Astrocyte (in vitro differentiated cells and primary cell): Measurements from ENCODE around the gene PTPRQ. TPM values are rescaled to one million over a fixed set of nuclear protein-coding genes. Genes with fewer than 3 reads are reported as not detected.

Experiments
- DNase-seq: peaks from one replicate; pipeline ENCODE4 v3.0.0-alpha.2; 2010; ENCODE audit warnings: low read depth
- FAIRE-seq: peaks from 2 replicates; lab custom pipeline; 2011; peaks lifted over from hg19 to GRCh38; lab: Jason Lieb, UNC
- H2AFZ ChIP-seq: 2 replicates; pipeline ENCODE4 v1.6.0; 2012; ENCODE audit warnings: low read depth, low read length, inconsistent platforms
- H3K27ac ChIP-seq: 2 replicates; pipeline ENCODE4 v1.5.1; 2011; ENCODE audit warnings: low read depth, low read length, inconsistent platforms
- H3K27me3 ChIP-seq: 2 replicates; pipeline ENCODE4 v1.6.0; 2011; ENCODE audit warnings: low read length, inconsistent platforms; ENCODE audit not compliant: insufficient read depth
- H3K36me3 ChIP-seq: 2 replicates; pipeline ENCODE4 v1.5.1; 2011; ENCODE audit warnings: low read length, inconsistent platforms; ENCODE audit not compliant: insufficient read depth
- H3K4me1 ChIP-seq: 2 replicates; pipeline ENCODE4 v1.5.1; 2011; ENCODE audit warnings: low read length, inconsistent platforms; ENCODE audit not compliant: insufficient read depth
- H3K4me2 ChIP-seq: 2 replicates; pipeline ENCODE4 v1.6.0; 2012; ENCODE audit warnings: low read length, inconsistent platforms
- H3K4me3 ChIP-seq: 2 replicates; pipeline ENCODE4 v1.5.1; 2011; ENCODE audit warnings: low read depth, mild to moderate bottlenecking, low read length, inconsistent platforms; ENCODE audit not compliant: insufficient read depth
- H3K79me2 ChIP-seq: 2 replicates; pipeline ENCODE4 v1.6.0; 2012; ENCODE audit warnings: mild to moderate bottlenecking, low read length, inconsistent platforms; ENCODE audit not compliant: insufficient read depth
- H3K9ac ChIP-seq: 2 replicates; pipeline ENCODE4 v1.6.0; 2012; ENCODE audit warnings: mild to moderate bottlenecking, low read length, inconsistent platforms
- H3K9me3 ChIP-seq: 2 replicates; pipeline ENCODE4 v1.5.1; 2012; ENCODE audit warnings: low read depth, mild to moderate bottlenecking, low read length, inconsistent platforms; ENCODE audit not compliant: insufficient read depth
- H4K20me1 ChIP-seq: 2 replicates; pipeline ENCODE4 v1.6.0; 2012; ENCODE audit warnings: low read length, inconsistent platforms; ENCODE audit not compliant: insufficient read depth
- H3K27ac Mint-ChIP-seq: one replicate; pipeline ENCODE4 v1.8.0; 2021; ENCODE audit warnings: mild to moderate bottlenecking, mixed read lengths; ENCODE audit not compliant: unreplicated experiment
- H3K27me3 Mint-ChIP-seq: one replicate; pipeline ENCODE4 v1.8.0; 2021; ENCODE audit warnings: low read depth, mixed read lengths; ENCODE audit not compliant: unreplicated experiment
- H3K36me3 Mint-ChIP-seq: one replicate; pipeline ENCODE4 v1.8.0; 2021; ENCODE audit warnings: low read depth, mixed read lengths; ENCODE audit not compliant: unreplicated experiment
- H3K4me1 Mint-ChIP-seq: one replicate; pipeline ENCODE4 v1.8.0; 2021; ENCODE audit warnings: low read depth, mixed read lengths; ENCODE audit not compliant: unreplicated experiment
- H3K4me3 Mint-ChIP-seq: one replicate; pipeline ENCODE4 v1.8.0; 2021; ENCODE audit warnings: mild to moderate bottlenecking, moderate library complexity, mixed read lengths; ENCODE audit not compliant: unreplicated experiment
- H3K9me3 Mint-ChIP-seq: one replicate; pipeline ENCODE4 v1.8.0; 2021; ENCODE audit warnings: mild to moderate bottlenecking, mixed read lengths; ENCODE audit not compliant: unreplicated experiment
- CTCF ChIP-seq: IDR thresholded peaks from 2 replicates; pipeline ENCODE4 v1.5.1; 2011; ENCODE audit warnings: low read depth, mild to moderate bottlenecking, inconsistent platforms, low read length, moderate library complexity; ENCODE audit not compliant: insufficient read depth
- EZH2 ChIP-seq: IDR thresholded peaks from 2 replicates; pipeline ENCODE4 v1.6.1; 2012; ENCODE audit warnings: mild to moderate bottlenecking, low read length, inconsistent platforms; ENCODE audit not compliant: insufficient read depth
- total RNA-seq: library from RNA; stranded (reverse); gene quantifications from 2 replicates; pipeline ENCODE4 v1.2.1, GENCODE V29; 2021

Gene PTPRQ
- total RNA-seq, 1 donor from 2014 or later, result 0.18 TPM

GRCh38 chr12:80411787-80412186, 32.2 kb upstream of the PTPRQ start:
- Mint-ChIP-seq H3K4me1 (no peaks in the 10 kb centered on the region), H3K4me3 (no peak overlapping the region), H3K27me3 (peaks cover 3% of the 10 kb centered on the region), H3K9me3 (no peaks in the 10 kb centered on the region), H3K36me3 (no peaks in the 10 kb centered on the region), H3K27ac (no peak overlapping the region)
- H3K9me3 ChIP-seq, result no peaks in the 10 kb centered on the region
- peak; percentile 32 for FAIRE-seq
- H3K79me2 ChIP-seq, result no peaks in the 10 kb centered on the region
- no peak overlapping the region for H3K4me2 ChIP-seq
- H3K27ac ChIP-seq, result no peak overlapping the region
- H2AFZ ChIP-seq, result no peak overlapping the region
- no peaks in the 10 kb centered on the region for H4K20me1 ChIP-seq
- no peak overlapping the region for H3K4me3 ChIP-seq
- TF ChIP-seq EZH2, result no peak
- TF ChIP-seq CTCF, result no peak
- H3K9ac ChIP-seq, result no peak overlapping the region
- no peaks in the 10 kb centered on the region for H3K36me3 ChIP-seq
- no peaks in the 10 kb centered on the region for H3K4me1 ChIP-seq
- no peak for DNase-seq
- no peaks in the 10 kb centered on the region for H3K27me3 ChIP-seq

GRCh38 chr12:80412343-80412953, 31.6 kb upstream of the PTPRQ start:
- H3K4me2 ChIP-seq, result no peak overlapping the region
- Mint-ChIP-seq H3K4me1 (no peaks in the 10 kb centered on the region), H3K4me3 (no peak overlapping the region), H3K27me3 (peaks cover 3% of the 10 kb centered on the region), H3K27ac (no peak overlapping the region), H3K36me3 (no peaks in the 10 kb centered on the region), H3K9me3 (no peaks in the 10 kb centered on the region)
- H4K20me1 ChIP-seq, result no peaks in the 10 kb centered on the region
- H3K4me1 ChIP-seq, result no peaks in the 10 kb centered on the region
- H3K36me3 ChIP-seq, result no peaks in the 10 kb centered on the region
- H2AFZ ChIP-seq, result no peak overlapping the region
- no peaks in the 10 kb centered on the region for H3K9me3 ChIP-seq
- no peaks in the 10 kb centered on the region for H3K27me3 ChIP-seq
- H3K27ac ChIP-seq, result no peak overlapping the region
- no peak overlapping the region for H3K4me3 ChIP-seq
- no peak for TF ChIP-seq EZH2
- peak; percentile 68 for TF ChIP-seq CTCF
- H3K9ac ChIP-seq, result no peak overlapping the region
- H3K79me2 ChIP-seq, result no peaks in the 10 kb centered on the region
- DNase-seq (peak; percentile 34), FAIRE-seq (peak; percentile 34)

GRCh38 chr12:80413462-80413861, 30.6 kb upstream of the PTPRQ start:
- no peak overlapping the region for H3K4me3 Mint-ChIP-seq
- Histone ChIP-seq H3K27ac (no peak overlapping the region), H3K9ac (no peak overlapping the region), H3K4me1 (no peaks in the 10 kb centered on the region), H3K4me3 (no peak overlapping the region), H3K36me3 (no peaks in the 10 kb centered on the region), H2AFZ (no peak overlapping the region), H4K20me1 (no peaks in the 10 kb centered on the region), H3K4me2 (no peak overlapping the region), H3K9me3 (no peaks in the 10 kb centered on the region), H3K27me3 (no peaks in the 10 kb centered on the region), H3K79me2 (no peaks in the 10 kb centered on the region)
- no peak for DNase-seq
- no peak for FAIRE-seq
- TF ChIP-seq EZH2 (no peak), CTCF (no peak)
- H3K9me3 Mint-ChIP-seq, result no peaks in the 10 kb centered on the region
- H3K36me3 Mint-ChIP-seq, result no peaks in the 10 kb centered on the region
- H3K27ac Mint-ChIP-seq, result no peak overlapping the region
- H3K4me1 Mint-ChIP-seq, result no peaks in the 10 kb centered on the region
- peaks cover 3% of the 10 kb centered on the region for H3K27me3 Mint-ChIP-seq
